GM10266 (cell line): ENCODE measurements around the gene INA.

Experiments used
- DNase-seq: peaks from one replicate; pipeline ENCODE4 v3.0.0; 2012; ENCODE audit errors: extremely low spot score
- CTCF ChIP-seq: IDR thresholded peaks from 2 replicates; pipeline ENCODE4 v1.5.1; 2012; ENCODE audit warnings: mild to moderate bottlenecking, low read depth; ENCODE audit not compliant: control insufficient read depth, insufficient read depth; ENCODE audit errors: missing control alignments

The INA gene

GRCh38 chr10:103276896-103277712 is at the start of gene INA:
INA (plus strand) TSS chr10:103277138; CDS start chr10:103277212, 74 bp downstream.
- DNase-seq, result peak; percentile 68
- no peak for TF ChIP-seq CTCF

- no peak for TF ChIP-seq CTCF
- DNase-seq, result no peak
Measured at GRCh38 chr10:103227416-103227815, 49.5 kb upstream of the INA start.

DNA sequence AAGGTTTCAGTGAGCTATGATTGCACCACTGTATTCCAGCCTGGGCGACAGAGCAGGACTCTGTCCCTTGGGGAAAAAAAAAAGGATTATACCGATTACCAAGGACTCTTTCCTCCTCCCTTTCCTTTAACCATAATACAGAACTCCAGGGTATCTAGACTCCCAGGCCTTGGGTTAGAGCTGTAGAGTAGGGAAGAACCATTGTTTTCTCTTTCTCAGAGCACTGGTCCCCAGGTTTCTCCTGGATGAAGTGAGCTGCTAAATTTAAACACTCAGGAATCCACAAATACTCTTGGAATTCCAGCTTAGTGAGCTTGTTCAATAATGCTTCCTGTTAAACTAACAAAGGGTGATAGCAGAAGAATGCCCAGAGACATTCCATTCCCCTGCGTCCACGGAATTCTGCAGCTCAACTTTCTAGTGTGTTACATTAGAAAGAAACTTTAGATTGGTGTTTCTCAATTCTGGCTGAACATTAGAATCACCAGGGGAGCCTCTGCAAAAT is 45.8 kb upstream of the INA start:
- no peak for DNase-seq
- no peak for TF ChIP-seq CTCF

GRCh38 chr10:103232131-103232673 is 44.7 kb upstream of the INA start:
- TF ChIP-seq CTCF, result no peak
- DNase-seq, result no peak

GRCh38 chr10:103232772-103233488 is 44.0 kb upstream of the INA start:
- no peak for TF ChIP-seq CTCF
- no peak for DNase-seq

DNA sequence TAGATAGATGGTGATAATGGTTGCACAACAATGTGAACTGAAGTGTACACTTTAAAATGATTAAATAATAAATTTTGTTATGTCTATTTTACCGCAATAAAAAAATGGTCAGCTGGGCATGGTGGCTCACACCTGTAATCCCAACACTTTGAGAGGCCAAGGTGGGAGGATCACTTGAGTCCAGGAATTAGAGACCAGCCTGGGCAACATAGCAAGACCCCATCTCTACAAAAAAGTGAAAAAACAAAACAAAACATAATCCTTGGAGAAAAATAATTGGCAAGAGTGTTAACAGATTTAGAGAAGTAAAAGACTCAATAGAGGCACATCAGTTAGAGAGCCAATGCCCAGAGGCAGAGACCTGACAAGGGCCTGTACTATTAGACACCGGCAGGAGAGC is 41.2 kb upstream of the INA start:
- TF ChIP-seq CTCF, result no peak

More for the DNA sequence above, 41.2 kb upstream of the INA start:
- no peak for DNase-seq
